DND-41 (cell line): ENCODE results near the gene ZMIZ1.

ENCODE experiments used
- ATAC-seq: fragments of 200-7000 bp; cut with Tn5 transposase; 3 replicates; pipeline ENCODE4 v1.9.1; 2021; ENCODE audit warnings: low read depth; ENCODE audit not compliant: insufficient read depth
- DNase-seq: peaks from one replicate; pipeline ENCODE4 v3.0.0-alpha.2; 2020
- H2AFZ ChIP-seq: 2 replicates; pipeline ENCODE4 v1.6.0; 2012; ENCODE audit warnings: low read depth, low read length
- H3K27ac ChIP-seq: 2 replicates; pipeline ENCODE4 v1.5.1; 2012; ENCODE audit warnings: low read length, inconsistent platforms
- H3K27me3 ChIP-seq: fragments of 200-600 bp; sonication (generic); 2 replicates; pipeline ENCODE4 v1.6.0; 2012; ENCODE audit warnings: low read length, mild to moderate bottlenecking, inconsistent platforms; ENCODE audit not compliant: insufficient read depth, poor library complexity
- H3K36me3 ChIP-seq: 2 replicates; pipeline ENCODE4 v1.5.1; 2012; ENCODE audit warnings: low read length, inconsistent platforms; ENCODE audit not compliant: insufficient read depth
- H3K4me1 ChIP-seq: 2 replicates; pipeline ENCODE4 v1.5.1; 2012; ENCODE audit warnings: mild to moderate bottlenecking, low read length; ENCODE audit not compliant: insufficient read depth
- H3K4me2 ChIP-seq: 2 replicates; pipeline ENCODE4 v1.6.0; 2012; ENCODE audit warnings: mild to moderate bottlenecking, moderate library complexity, low read length, inconsistent platforms; ENCODE audit not compliant: insufficient read depth
- H3K4me3 ChIP-seq, 2 experiments: fragments of 200-600 bp in 1 of 2; shearing (Covaris generic) in 1 of 2; 2 replicates each; pipeline ENCODE4 v1.5.1; 2012 to 2016; ENCODE audit warnings: inconsistent platforms in 2 of 2, low read length in 2 of 2, mild to moderate bottlenecking in 2 of 2, low read depth in 1 of 2, moderate library complexity in 1 of 2
- H3K79me2 ChIP-seq: 2 replicates; pipeline ENCODE4 v1.6.0; 2012; ENCODE audit warnings: low read length, inconsistent platforms; ENCODE audit not compliant: insufficient read depth
- H3K9ac ChIP-seq: 2 replicates; pipeline ENCODE4 v1.6.0; 2012; ENCODE audit warnings: low read depth, mild to moderate bottlenecking, inconsistent platforms, low read length, moderate library complexity
- H3K9me3 ChIP-seq: 2 replicates; pipeline ENCODE4 v1.5.1; 2012; ENCODE audit warnings: low read length, moderate library complexity, mild to moderate bottlenecking, inconsistent platforms; ENCODE audit not compliant: insufficient read depth, severe bottlenecking
- H4K20me1 ChIP-seq: 2 replicates; pipeline ENCODE4 v1.6.0; 2012; ENCODE audit warnings: low read length; ENCODE audit not compliant: insufficient read depth
- EZH2 ChIP-seq: IDR thresholded peaks from 3 replicates; pipeline ENCODE4 v1.6.1; 2012; ENCODE audit warnings: borderline replicate concordance, low read depth, mild to moderate bottlenecking, moderate library complexity, low read length, inconsistent platforms; ENCODE audit not compliant: severe bottlenecking
- TF ChIP-seq, protein P1 (sequence below): IDR thresholded peaks from 2 replicates; pipeline ENCODE4 v1.5.1; 2012; ENCODE audit warnings: borderline replicate concordance, low read length, moderate library complexity, mild to moderate bottlenecking; ENCODE audit not compliant: poor library complexity, severe bottlenecking; ENCODE audit errors: extremely low read depth

Gene ZMIZ1

DNA sequence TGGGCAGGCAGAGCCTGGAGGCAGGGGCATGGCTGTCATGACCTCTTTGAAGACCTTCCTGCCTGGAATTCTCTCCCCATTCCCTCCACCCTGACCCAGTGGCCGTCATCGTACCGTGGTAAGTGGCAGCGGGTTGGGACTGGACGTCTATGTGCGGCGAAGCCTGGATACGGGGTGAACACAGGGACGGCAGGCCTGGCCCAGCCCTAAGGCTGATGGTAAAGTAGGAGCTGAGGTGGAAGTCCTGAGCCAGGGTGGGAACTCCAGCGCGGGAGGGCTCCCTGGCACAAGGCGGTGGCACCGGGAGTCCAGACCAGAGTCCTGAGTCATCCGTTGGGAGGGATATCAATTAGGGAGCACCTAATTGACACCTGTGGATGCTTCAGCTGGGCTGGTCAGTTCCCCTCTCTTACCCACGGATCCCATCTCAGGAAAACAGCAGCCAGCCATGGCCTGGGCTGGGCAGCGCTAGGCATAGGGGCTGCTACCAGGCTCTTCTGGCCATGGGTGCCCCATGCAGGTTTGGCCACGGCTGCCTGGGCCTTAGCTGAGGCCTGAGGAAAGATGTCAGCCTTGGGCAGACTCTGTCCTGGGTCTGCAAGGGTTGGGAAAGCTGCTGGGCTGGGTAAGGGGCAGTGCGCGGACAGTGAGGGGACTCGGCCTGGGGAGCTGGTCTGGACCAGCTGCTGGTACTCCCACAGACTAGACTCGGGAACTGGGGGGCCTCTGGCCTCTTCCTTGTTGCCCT lies 281.8 kb downstream of the ZMIZ1 start:
- peaks cover 70% of the 10 kb centered on the region for H4K20me1 ChIP-seq
- H3K4me3 ChIP-seq = no peak overlapping the region
- H3K9me3 ChIP-seq = no peaks in the 10 kb centered on the region
- no peak overlapping the region for H3K9ac ChIP-seq
- TF ChIP-seq, protein P1, sequence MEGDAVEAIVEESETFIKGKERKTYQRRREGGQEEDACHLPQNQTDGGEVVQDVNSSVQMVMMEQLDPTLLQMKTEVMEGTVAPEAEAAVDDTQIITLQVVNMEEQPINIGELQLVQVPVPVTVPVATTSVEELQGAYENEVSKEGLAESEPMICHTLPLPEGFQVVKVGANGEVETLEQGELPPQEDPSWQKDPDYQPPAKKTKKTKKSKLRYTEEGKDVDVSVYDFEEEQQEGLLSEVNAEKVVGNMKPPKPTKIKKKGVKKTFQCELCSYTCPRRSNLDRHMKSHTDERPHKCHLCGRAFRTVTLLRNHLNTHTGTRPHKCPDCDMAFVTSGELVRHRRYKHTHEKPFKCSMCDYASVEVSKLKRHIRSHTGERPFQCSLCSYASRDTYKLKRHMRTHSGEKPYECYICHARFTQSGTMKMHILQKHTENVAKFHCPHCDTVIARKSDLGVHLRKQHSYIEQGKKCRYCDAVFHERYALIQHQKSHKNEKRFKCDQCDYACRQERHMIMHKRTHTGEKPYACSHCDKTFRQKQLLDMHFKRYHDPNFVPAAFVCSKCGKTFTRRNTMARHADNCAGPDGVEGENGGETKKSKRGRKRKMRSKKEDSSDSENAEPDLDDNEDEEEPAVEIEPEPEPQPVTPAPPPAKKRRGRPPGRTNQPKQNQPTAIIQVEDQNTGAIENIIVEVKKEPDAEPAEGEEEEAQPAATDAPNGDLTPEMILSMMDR = no peak
- TF ChIP-seq EZH2 = no peak
- DNase-seq (no peak), ATAC-seq (no peak)
- peak overlapping the region; percentile 85 for H3K4me2 ChIP-seq
- peaks cover 38% of the 10 kb centered on the region for H3K79me2 ChIP-seq
- H3K27me3 ChIP-seq = no peaks in the 10 kb centered on the region
- H3K27ac ChIP-seq = no peak overlapping the region
- no peak overlapping the region for H2AFZ ChIP-seq
- H3K36me3 ChIP-seq = peaks cover 69% of the 10 kb centered on the region
- peaks cover 42% of the 10 kb centered on the region for H3K4me1 ChIP-seq

- peaks cover 75% of the 10 kb centered on the region for H3K36me3 ChIP-seq
- no peak overlapping the region for H3K4me3 ChIP-seq
- TF ChIP-seq EZH2 = no peak
- TF ChIP-seq, protein P1 = no peak
- DNase-seq (no peak), ATAC-seq (no peak)
- H3K9me3 ChIP-seq = no peaks in the 10 kb centered on the region
- no peak overlapping the region for H3K27ac ChIP-seq
- no peak overlapping the region for H3K4me2 ChIP-seq
- H3K9ac ChIP-seq = no peak overlapping the region
- peaks cover 42% of the 10 kb centered on the region for H3K4me1 ChIP-seq
- no peaks in the 10 kb centered on the region for H3K27me3 ChIP-seq
- H4K20me1 ChIP-seq = peaks cover 76% of the 10 kb centered on the region
- H2AFZ ChIP-seq = no peak overlapping the region
- H3K79me2 ChIP-seq = peaks cover 38% of the 10 kb centered on the region
Observed at GRCh38 chr10:79351332-79351731, 282.6 kb downstream of the ZMIZ1 start.

GRCh38 chr10:79352035-79352877 lies 283.5 kb downstream of the ZMIZ1 start:
- TF ChIP-seq, protein P1 = no peak
- no peak for TF ChIP-seq EZH2
- Histone ChIP-seq H4K20me1 (peaks cover 71% of the 10 kb centered on the region), H3K27me3 (no peaks in the 10 kb centered on the region), H3K9me3 (no peaks in the 10 kb centered on the region), H3K4me1 (peaks cover 35% of the 10 kb centered on the region), H3K9ac (no peak overlapping the region), H2AFZ (no peak overlapping the region), H3K27ac (no peak overlapping the region), H3K36me3 (peaks cover 77% of the 10 kb centered on the region), H3K4me2 (0 out of 2 replicates have a peak overlapping the region, but pooled peaks have one; percentile 2), H3K4me3 (no peak overlapping the region), H3K79me2 (peaks cover 38% of the 10 kb centered on the region)
- ATAC-seq (no peak), DNase-seq (no peak)
